Osteoblast (primary cell): ENCODE measurements around the gene DCLK2. TPM values are rescaled to one million over a fixed set of nuclear protein-coding genes. Genes with fewer than 3 reads are reported as not detected.

Source experiments
- DNase-seq: peaks from one replicate; pipeline ENCODE4 v3.0.0; 2011; ENCODE audit warnings: low spot score, mixed read lengths; ENCODE audit not compliant: insufficient read length; ENCODE audit errors: missing footprints
- H2AFZ ChIP-seq: 2 replicates; pipeline ENCODE4 v1.6.0; 2011; ENCODE audit warnings: mild to moderate bottlenecking, low read length
- H3K27ac ChIP-seq: 2 replicates; pipeline ENCODE4 v1.5.1; 2011; ENCODE audit warnings: mild to moderate bottlenecking, low read depth, low read length, moderate library complexity
- H3K27me3 ChIP-seq: 2 replicates; pipeline ENCODE4 v1.6.0; 2012; ENCODE audit warnings: mild to moderate bottlenecking, control low read depth, inconsistent platforms, low read length, moderate library complexity; ENCODE audit not compliant: insufficient read depth
- H3K36me3 ChIP-seq: 2 replicates; pipeline ENCODE4 v1.5.1; 2011; ENCODE audit warnings: mild to moderate bottlenecking, low read length, control low read depth, moderate library complexity; ENCODE audit not compliant: insufficient read depth
- H3K4me1 ChIP-seq: 2 replicates; pipeline ENCODE4 v1.5.1; 2011; ENCODE audit warnings: mild to moderate bottlenecking, low read length, control low read depth, moderate library complexity; ENCODE audit not compliant: insufficient read depth
- H3K4me2 ChIP-seq: 2 replicates; pipeline ENCODE4 v1.6.0; 2011; ENCODE audit warnings: mild to moderate bottlenecking, low read length; ENCODE audit not compliant: insufficient read depth
- H3K4me3 ChIP-seq: fragments of 200-600 bp; sonication (generic); 3 replicates; pipeline ENCODE4 v1.5.1; 2012; ENCODE audit warnings: mild to moderate bottlenecking, low read length, inconsistent platforms; ENCODE audit not compliant: insufficient read depth
- H3K79me2 ChIP-seq: 2 replicates; pipeline ENCODE4 v1.6.0; 2012; ENCODE audit warnings: mild to moderate bottlenecking, low read length, control low read depth, inconsistent platforms; ENCODE audit not compliant: insufficient read depth
- H3K9me3 ChIP-seq: 2 replicates; pipeline ENCODE4 v1.5.1; 2011; ENCODE audit warnings: low read depth, low read length, control low read depth
- H4K20me1 ChIP-seq: 2 replicates; pipeline ENCODE4 v1.6.0; 2012; ENCODE audit warnings: mild to moderate bottlenecking, low read length, control low read depth; ENCODE audit not compliant: insufficient read depth
- total RNA-seq: library from RNA; depleted of rRNA; stranded (reverse); fragments of >200 nt; gene quantifications from 2 replicates; pipeline ENCODE4 v1.2.3, GENCODE V29; 2012
- TF ChIP-seq, protein P1 (sequence below): IDR thresholded peaks from 2 replicates; pipeline ENCODE4 v1.5.1; 2011; ENCODE audit warnings: mild to moderate bottlenecking, low read depth, low read length, moderate library complexity; ENCODE audit errors: extremely low read depth

DCLK2 gene
- total RNA-seq, 1 donor, result 11.6 TPM

- Histone ChIP-seq H3K27ac (no peak overlapping the region), H3K4me1 (no peaks in the 10 kb centered on the region), H3K27me3 (no peaks in the 10 kb centered on the region), H2AFZ (no peak overlapping the region), H3K79me2 (peaks cover 88% of the 10 kb centered on the region), H3K4me3 (no peak overlapping the region), H4K20me1 (peaks cover 15% of the 10 kb centered on the region), H3K9me3 (no peaks in the 10 kb centered on the region), H3K36me3 (no peaks in the 10 kb centered on the region), H3K4me2 (no peak overlapping the region)
- TF ChIP-seq, protein P1, sequence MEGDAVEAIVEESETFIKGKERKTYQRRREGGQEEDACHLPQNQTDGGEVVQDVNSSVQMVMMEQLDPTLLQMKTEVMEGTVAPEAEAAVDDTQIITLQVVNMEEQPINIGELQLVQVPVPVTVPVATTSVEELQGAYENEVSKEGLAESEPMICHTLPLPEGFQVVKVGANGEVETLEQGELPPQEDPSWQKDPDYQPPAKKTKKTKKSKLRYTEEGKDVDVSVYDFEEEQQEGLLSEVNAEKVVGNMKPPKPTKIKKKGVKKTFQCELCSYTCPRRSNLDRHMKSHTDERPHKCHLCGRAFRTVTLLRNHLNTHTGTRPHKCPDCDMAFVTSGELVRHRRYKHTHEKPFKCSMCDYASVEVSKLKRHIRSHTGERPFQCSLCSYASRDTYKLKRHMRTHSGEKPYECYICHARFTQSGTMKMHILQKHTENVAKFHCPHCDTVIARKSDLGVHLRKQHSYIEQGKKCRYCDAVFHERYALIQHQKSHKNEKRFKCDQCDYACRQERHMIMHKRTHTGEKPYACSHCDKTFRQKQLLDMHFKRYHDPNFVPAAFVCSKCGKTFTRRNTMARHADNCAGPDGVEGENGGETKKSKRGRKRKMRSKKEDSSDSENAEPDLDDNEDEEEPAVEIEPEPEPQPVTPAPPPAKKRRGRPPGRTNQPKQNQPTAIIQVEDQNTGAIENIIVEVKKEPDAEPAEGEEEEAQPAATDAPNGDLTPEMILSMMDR, result no peak
- DNase-seq, result no peak
Observed at GRCh38 chr4:150087006-150087405, 8.8 kb downstream of the DCLK2 start.

- Histone ChIP-seq H3K36me3 (no peaks in the 10 kb centered on the region), H4K20me1 (peaks cover 6% of the 10 kb centered on the region), H3K27ac (no peak overlapping the region), H3K9me3 (no peaks in the 10 kb centered on the region), H3K4me2 (no peak overlapping the region), H3K79me2 (peaks cover 84% of the 10 kb centered on the region), H3K4me1 (no peaks in the 10 kb centered on the region), H3K27me3 (no peaks in the 10 kb centered on the region), H2AFZ (no peak overlapping the region), H3K4me3 (no peak overlapping the region)
- no peak for DNase-seq
- TF ChIP-seq, protein P1, result no peak
Observed at GRCh38 chr4:150089732-150090131, 11.5 kb downstream of the DCLK2 start.

GRCh38 chr4:150090836-150091235 lies 12.6 kb downstream of the DCLK2 start:
- Histone ChIP-seq H3K36me3 (no peaks in the 10 kb centered on the region), H3K27me3 (no peaks in the 10 kb centered on the region), H3K4me1 (no peaks in the 10 kb centered on the region), H3K9me3 (no peaks in the 10 kb centered on the region), H4K20me1 (peaks cover 6% of the 10 kb centered on the region), H3K4me2 (no peak overlapping the region), H2AFZ (no peak overlapping the region), H3K79me2 (peaks cover 81% of the 10 kb centered on the region), H3K4me3 (no peak overlapping the region), H3K27ac (no peak overlapping the region)
- TF ChIP-seq, protein P1, result no peak
- no peak for DNase-seq

DNA sequence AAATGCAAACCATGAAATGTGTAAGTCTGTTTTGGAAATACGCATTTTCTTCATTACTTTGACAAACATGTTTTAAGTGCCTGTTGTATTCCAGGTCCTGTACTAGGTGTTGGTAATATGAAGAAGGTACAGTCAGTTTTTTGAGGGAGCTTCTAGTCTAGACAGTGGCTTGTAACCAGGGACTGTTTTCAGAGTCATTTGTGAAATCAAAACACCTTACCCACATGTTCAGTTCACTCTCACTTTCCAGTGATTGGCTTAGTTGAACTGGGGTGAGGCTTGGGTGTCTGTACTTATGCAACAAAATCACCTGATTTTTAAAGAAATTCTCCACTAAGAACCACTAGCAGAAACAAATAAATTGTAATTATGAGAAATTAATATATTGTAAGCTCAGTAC lies 16.4 kb downstream of the DCLK2 start:
- no peaks in the 10 kb centered on the region for H3K27me3 ChIP-seq
- H3K36me3 ChIP-seq, result no peaks in the 10 kb centered on the region
- TF ChIP-seq, protein P1, result no peak
- no peak overlapping the region for H3K4me3 ChIP-seq
- no peak overlapping the region for H3K27ac ChIP-seq
- H3K4me1 ChIP-seq, result peaks cover 6% of the 10 kb centered on the region
- no peak overlapping the region for H3K4me2 ChIP-seq
- H3K9me3 ChIP-seq, result no peaks in the 10 kb centered on the region
- no peak overlapping the region for H2AFZ ChIP-seq
- H4K20me1 ChIP-seq, result peaks cover 5% of the 10 kb centered on the region
- no peak for DNase-seq
- peaks cover 78% of the 10 kb centered on the region for H3K79me2 ChIP-seq
